ENCODE data around the gene NCL.
A peak's percentile ranks its signal among the peaks of the same experiment; 100 is the strongest.
"Not testable (repeated sequence)": the region's sequence is repeated elsewhere in the genome, so short reads cannot be mapped to it uniquely, and the experiment has no call there.

DNA sequence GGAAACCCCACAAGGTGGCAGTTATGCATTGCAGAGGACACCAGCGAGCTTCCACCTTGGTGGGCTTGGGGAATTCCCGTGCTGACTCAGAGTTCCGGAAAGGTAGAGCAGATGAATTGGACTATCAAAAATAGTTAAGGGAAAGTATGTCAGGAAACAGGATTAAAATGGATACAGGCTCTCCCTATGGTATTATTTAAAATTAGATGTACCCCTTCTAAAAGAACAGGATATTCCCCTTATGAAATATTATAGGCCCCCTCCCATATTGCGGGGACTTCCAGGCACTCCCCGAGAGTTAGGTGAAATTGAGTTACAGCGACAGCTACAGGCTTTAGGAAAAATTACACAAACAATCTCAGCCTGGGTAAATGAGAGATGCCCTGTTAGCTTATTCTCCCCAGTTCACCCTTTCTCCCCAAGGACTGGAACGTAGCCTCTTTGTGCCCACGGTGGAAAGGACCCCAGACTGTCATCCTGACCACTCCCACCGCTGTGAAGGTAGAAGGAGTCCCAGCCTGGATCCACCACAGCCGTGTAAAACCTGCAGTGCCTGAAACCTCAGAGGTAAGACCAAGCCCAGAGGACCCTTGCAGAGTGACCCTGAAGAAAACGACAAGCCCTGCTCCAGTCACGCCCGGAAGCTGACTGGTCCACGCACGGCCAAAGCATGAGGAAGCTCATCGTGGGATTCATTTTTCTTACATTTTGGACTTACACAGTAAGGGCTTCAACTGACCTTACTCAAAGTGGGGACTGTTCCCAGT, 58.5 kb downstream of the NCL start:
- TF ChIP-seq, protein P1, sequence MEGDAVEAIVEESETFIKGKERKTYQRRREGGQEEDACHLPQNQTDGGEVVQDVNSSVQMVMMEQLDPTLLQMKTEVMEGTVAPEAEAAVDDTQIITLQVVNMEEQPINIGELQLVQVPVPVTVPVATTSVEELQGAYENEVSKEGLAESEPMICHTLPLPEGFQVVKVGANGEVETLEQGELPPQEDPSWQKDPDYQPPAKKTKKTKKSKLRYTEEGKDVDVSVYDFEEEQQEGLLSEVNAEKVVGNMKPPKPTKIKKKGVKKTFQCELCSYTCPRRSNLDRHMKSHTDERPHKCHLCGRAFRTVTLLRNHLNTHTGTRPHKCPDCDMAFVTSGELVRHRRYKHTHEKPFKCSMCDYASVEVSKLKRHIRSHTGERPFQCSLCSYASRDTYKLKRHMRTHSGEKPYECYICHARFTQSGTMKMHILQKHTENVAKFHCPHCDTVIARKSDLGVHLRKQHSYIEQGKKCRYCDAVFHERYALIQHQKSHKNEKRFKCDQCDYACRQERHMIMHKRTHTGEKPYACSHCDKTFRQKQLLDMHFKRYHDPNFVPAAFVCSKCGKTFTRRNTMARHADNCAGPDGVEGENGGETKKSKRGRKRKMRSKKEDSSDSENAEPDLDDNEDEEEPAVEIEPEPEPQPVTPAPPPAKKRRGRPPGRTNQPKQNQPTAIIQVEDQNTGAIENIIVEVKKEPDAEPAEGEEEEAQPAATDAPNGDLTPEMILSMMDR (IDR thresholded peaks at IDR 0.05; ENCODE audit: poor library complexity, severe bottlenecking), result peak; percentile 48
- TF ChIP-seq RAD21 (conservative IDR thresholded peaks at IDR 0.05); EZH2 (IDR thresholded peaks at IDR 0.05; ENCODE audit: borderline replicate concordance, insufficient read depth, low read length, poor library complexity, severe bottlenecking); EP300 (conservative IDR thresholded peaks at IDR 0.05; ENCODE audit: poor library complexity, severe bottlenecking); MXI1 (conservative IDR thresholded peaks at IDR 0.05; ENCODE audit: poor library complexity, severe bottlenecking); SMC3 (conservative IDR thresholded peaks at IDR 0.05; ENCODE audit: poor library complexity): not testable (repeated sequence)
- TF ChIP-seq, protein P2, sequence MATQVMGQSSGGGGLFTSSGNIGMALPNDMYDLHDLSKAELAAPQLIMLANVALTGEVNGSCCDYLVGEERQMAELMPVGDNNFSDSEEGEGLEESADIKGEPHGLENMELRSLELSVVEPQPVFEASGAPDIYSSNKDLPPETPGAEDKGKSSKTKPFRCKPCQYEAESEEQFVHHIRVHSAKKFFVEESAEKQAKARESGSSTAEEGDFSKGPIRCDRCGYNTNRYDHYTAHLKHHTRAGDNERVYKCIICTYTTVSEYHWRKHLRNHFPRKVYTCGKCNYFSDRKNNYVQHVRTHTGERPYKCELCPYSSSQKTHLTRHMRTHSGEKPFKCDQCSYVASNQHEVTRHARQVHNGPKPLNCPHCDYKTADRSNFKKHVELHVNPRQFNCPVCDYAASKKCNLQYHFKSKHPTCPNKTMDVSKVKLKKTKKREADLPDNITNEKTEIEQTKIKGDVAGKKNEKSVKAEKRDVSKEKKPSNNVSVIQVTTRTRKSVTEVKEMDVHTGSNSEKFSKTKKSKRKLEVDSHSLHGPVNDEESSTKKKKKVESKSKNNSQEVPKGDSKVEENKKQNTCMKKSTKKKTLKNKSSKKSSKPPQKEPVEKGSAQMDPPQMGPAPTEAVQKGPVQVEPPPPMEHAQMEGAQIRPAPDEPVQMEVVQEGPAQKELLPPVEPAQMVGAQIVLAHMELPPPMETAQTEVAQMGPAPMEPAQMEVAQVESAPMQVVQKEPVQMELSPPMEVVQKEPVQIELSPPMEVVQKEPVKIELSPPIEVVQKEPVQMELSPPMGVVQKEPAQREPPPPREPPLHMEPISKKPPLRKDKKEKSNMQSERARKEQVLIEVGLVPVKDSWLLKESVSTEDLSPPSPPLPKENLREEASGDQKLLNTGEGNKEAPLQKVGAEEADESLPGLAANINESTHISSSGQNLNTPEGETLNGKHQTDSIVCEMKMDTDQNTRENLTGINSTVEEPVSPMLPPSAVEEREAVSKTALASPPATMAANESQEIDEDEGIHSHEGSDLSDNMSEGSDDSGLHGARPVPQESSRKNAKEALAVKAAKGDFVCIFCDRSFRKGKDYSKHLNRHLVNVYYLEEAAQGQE (IDR thresholded peaks at IDR 0.05; ENCODE audit: borderline replicate concordance), result not testable (repeated sequence)

All from neural cell (in vitro differentiated cells).